Retina (tissue), 1 donor: Measurements from ENCODE around the gene ZNF205.

ENCODE experiments used
- DNase-seq: peaks from one replicate; pipeline ENCODE4 v3.0.0-alpha.2; 2016

ZNF205 gene

DNA sequence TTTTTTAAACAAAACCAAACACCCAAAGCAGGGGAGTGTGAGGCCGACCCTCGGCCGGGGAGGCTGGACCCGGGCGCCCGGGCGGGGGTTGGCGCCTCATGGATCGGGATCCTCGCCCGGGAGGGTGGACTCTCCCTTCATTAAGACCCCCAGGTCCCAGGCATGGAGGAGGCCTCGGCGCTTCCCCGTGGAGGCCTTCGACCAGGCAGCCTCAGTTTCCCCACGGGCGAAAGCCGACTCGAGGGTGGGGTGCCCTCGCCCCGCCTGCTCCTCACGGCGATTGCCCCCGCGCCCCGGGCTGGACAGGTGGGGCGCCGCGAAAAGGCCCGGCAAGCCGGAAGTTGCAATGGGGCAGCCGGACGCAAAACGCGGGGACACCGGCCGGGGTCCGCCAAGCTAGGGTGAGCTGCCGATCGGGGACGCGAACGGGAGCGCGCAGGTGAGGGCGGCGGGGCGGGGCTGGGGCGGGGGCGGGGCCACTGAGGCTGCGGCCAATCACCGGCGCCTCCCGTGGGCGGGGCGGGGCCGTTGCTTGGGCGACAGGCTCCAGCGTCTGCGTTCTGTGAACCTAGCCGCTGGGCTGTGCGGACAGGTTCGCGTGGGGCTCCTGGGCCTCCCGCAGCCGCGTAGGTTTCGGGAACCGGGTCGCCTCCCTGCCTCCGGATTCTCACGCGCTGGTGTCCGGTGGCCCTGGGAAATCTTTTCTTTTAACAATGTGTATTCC is 6.0 kb upstream of the ZNF205 start:
- peak; percentile 94 for DNase-seq

DNA sequence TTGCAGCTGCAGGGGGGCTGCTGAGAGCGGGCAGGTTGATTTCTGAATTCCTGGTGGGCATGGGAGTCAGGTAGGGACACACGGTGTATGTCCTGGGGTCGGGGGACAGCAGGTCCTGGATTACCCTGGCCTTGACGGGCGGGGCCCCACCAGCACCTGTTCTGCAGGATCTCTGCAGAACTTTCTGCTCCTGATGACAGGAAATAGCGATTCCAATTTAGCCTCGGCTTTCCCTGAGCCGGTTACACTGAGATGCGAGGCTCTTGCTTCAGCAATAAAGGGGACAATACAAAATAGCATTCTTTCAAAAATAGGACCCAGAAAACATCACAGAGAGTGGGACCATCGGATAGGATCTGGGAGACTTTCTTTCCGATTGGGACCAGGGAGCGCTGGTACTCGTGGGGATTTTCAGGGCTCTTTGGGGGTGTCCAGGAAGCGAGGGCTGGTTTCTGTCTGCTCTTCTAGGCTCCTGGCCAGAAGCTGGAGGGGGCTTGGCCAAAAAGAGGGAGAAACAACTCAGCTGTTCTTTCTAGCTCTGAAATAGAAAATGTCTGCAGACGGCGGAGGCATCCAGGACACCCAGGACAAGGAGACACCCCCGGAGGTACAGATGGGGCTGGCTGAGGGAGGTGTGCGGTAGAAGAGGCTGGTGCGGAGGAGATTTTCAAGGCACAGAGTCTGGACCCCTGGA is 642 bp downstream of the ZNF205 start:
- no peak for DNase-seq

DNA sequence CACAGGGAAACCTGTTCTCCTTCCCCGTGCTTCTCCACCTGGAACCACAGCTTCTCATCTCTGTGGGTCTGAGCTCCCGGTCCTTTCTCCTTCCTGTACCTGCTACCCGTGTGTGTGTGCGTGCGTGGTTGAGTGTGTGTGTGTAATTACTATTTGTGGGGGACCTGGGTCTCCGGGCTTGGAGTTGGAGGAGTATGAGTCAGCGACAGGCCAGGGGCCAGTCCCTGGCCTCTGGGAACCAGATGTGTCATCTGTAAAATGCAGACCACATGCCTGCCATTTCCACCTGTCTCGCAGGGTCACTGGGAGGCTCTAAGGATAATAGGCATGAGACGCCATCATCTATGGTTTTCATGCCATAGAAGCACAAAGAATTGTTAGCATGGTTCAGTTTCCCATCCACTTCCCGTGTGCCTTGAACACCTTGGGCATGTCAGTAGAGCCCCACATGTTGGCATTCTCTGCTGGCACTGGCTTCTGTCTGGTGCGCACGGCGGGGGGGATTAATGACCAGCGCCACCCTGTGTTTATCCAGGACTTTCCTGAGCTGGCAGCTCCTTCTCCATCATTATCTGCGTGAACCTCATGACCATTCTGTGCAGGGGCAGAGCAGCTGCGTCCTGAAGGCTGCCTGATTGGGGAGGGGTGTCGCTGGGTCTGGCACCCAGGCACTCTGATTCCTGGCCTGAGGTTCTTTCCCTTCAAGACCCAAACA is 1.5 kb downstream of the ZNF205 start:
- no peak for DNase-seq

DNA sequence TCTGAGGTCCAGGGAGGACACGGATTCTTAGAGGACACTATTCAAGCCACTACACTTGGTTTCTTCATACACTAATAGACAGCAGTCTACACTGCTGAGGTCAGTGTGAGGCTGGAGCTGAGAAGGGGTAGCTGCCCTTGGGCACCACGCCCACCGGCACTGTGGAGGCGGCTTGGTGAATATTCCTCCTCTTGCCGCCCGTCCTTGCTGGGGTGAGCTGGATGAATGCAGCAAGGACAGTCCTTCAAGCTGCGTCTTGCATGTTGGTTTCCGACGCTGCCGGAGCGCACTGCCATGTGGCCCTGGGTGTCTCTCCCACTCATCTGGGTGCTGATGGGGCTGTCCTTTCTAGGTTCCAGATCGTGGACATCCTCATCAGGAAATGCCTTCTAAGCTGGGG is 2.6 kb downstream of the ZNF205 start:
- DNase-seq: no peak

DNA sequence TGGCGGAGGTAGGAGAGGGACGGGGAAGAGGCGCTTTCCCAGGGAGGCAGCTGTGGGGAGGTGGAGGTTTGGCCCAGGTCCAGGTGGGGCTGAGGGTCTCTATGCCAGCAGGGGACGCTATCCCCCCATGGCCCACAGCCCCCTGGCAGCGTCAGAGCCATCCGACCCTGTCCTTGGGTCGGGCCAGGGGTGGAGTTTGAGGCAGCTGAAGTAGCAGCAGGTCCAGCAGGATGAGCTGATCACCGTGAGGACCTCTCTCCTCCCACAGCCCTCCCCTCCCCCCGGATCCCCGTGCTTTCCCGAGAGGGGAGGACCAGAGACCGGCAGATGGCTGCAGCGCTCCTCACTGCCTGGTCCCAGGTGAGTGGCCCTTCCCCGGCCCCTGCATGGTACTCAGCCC is 3.2 kb downstream of the ZNF205 start:
- DNase-seq: no peak

DNA sequence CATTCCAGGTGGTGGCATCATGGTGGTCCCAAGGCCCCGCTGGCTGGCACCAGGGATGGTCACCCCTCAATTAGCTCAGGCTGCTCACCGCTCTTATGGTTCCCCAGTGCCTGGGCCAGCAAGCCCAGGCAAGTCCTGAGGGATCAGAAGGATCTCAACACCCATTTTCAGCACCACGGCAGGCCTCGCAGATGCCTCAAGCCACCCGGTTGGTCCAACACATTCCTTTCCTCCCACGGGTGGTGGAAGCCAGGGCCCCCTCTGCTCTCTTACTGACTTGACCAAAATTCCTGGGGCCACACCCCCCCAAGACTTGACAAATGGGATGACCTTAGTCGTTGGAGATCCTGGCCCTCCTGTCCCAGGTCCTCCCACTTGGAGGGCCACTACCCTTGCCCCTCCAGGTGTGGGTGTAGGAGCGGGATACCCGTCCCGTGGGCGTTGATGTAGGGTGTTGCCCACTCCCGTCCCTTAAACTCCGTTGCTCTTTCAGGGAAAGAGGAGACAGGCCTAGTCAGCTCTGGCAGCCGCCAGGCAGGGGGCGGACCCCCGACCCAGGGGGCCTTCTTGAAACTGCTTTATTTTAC is 5.9 kb downstream of the ZNF205 start:
- DNase-seq: no peak

DNA sequence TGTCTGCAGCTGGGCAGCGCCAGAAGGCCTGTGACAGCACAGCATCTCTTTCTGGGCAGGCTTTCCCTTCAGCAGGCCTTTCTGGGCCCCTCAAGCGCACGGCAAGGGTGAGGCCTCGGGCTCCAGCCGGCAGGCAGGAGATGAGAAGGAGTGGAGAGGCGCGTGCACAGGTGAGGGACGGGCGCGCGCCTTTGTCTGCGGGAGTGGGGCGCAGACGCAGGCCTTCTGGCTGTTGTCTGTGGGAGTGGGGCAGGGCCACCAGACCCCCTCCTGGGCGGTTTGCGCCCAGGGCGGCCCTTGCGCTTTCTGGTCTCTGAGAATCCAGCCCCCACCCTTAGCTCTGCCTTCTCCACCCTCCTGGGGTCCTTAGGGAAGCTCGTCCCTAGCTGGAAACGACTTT is 6.5 kb downstream of the ZNF205 start:
- no peak for DNase-seq

DNA sequence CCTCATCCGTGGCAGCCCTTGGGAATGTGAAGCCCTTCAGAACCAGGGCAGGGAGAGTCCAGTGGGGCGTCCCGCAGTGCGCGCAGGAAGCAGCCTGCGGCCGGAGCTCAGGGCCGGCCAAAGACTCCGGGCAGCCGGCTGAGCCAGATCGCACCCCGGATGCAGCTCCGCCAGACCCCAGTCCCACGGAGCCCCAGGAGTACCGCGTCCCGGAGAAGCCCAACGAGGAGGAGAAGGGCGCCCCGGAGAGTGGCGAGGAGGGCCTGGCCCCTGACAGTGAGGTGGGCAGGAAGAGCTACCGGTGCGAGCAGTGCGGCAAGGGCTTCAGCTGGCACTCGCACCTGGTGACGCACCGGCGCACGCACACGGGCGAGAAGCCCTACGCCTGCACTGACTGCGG is 6.9 kb downstream of the ZNF205 start:
- DNase-seq: no peak

DNA sequence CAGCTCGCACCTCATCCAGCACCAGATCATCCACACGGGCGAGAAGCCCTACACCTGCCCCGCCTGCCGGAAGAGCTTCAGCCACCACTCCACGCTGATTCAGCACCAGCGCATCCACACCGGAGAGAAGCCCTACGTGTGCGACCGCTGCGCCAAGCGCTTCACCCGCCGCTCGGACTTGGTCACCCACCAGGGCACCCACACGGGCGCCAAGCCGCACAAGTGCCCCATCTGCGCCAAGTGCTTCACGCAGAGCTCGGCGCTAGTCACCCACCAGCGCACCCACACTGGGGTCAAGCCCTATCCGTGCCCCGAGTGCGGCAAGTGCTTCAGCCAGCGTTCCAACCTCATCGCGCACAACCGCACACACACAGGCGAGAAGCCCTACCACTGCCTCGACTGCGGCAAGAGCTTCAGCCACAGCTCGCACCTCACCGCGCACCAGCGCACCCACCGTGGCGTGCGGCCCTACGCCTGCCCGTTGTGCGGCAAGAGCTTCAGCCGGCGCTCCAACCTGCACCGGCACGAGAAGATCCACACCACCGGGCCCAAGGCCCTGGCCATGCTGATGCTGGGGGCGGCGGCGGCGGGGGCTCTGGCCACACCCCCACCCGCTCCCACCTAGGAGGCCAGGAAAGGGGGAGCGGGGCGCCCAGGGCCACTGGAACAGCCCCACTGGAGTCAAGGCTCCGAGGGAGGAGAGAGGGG is 7.5 kb downstream of the ZNF205 start:
- DNase-seq: no peak

DNA sequence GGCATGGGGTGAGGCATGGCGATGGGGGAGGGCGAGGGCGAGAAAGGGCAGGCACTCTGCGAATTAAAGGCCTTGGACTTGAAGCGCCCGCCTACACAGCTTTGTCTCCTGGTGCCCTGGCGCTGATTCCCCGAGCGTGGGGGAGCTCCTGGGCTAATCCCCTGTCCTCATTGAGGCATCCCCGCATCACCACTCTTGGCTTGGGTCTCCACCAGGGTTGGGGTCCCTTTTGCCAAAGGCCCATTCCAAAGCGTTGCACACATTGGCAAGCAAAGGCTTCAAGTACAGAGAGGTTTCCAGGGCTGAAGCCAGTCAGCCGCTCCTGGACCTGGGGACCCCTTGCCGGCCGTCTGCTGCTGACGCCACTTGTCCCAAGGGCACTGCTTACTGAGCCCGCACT is 8.0 kb downstream of the ZNF205 start:
- DNase-seq: no peak

DNA sequence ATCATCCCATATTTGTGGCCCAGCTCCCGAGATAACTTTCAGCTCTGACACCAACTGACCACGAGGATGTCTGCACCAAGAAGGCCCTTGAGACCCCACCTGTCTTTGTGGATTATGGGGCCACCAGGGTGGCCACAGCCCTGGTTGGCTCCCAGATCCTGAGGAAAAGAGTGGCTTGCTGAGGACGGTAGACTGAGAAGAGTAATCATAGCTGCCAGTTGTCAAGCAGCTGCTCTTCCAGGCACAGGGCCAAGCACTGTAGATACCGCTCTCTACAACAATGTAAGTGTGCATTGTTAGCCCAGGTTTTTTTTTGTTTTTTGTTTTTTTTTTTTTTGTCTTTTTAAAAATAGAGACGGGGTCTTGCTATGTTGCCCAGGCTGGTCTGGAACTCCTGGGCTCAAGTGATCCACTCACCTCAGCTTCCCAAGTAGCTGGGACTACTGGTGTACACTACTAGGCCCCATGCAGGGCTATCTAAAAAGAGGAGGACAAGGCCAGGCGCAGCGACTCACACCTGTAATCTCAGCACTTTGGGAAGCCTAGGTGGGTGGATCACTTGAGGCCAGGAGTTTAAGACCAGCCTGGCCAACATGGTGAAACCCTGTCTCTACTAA is 9.6 kb downstream of the ZNF205 start:
- DNase-seq: no peak

DNA sequence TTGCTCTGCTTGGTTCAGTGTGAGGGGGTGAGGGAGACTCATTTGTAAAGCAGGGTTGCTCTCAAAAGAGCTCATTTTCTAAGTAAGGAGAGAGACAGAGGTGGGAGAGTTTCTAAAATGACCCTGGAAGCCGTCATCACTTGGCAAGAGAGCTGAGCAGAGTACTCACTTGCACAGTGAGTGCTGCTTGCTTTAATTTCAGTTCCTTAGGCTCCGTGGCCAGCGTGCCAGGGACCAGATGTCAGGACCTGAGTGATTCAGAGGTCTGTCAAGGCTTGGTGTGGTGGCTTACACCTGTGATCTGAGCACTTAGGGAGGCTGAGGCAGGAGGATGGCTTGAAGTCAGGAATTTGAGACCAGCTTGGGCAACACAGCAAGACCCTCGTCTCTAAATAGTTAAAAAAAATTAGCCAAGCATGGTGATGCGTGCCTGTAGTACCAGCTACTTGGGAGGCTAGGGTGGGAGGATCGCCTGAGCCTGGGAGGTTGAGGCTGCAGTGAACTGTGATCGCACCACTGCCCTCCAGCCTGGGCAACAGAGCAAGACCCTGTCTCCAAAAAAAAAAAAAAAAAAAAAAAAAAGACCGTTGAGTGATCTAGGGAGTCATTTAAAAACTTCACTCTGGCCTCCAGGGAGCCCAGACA is 10.7 kb downstream of the ZNF205 start:
- DNase-seq: no peak

DNA sequence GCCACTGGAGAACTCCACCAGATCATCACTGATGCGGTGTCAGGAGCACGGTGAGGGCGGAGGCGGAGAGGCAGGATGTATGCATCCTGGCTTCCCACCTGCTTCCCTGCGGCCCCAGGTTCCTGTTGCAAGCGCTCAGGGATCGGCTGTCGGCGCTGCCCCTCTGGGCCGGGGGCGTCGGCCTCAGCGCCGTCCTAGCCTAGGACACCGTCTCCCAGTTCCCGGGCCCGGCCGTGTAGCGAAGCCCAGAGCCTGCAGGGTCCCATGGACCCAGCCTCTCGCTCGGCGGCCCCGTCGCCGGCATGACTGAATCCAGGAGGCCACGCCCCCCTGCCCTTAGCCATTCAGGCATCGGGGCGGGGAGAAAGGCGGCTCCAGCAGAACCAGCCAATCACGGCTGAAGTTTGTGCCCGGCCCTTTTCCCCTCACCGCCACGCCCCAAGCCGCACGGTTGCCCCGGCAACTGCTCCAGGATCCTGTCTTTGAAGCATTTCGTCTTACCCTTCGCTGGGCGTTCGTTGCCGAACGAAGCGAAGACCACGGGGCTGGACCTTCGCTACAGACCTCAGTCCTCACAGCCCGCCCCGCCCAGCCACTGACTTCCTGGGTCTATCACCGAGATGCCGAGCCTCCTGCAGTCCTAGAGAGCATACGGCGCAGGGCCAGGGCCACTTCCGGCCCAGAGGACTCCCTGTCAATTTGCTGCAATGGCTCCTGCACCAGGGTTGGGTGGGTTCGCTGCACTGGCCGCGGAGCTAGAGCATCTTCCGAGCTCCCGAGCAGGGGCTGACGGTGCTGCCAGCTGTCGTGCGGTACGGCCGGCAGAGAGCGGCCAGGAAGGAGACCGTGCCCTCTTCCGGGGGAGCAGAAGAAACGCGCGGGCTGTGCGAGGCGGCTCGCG is 11.8 kb downstream of the ZNF205 start:
- peak; percentile 99 for DNase-seq

DNA sequence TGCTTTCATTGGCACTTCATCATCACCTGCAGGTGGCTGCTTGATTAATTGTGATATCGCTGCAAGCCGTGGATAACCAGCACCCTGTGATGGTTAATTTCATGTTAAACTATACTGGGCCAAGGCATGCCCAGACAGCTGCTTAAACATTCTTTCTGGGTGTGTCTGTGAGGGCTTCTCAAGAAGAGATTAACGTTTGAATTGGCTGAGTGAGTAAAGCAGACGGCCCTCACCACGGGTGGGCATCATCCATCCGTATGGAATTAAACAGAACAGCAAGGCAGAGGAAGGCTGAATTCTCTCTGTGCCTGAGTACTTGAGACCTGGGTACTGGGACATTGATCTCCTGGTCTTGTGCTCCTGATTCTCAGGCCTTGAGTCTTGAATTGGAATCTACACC is 15.4 kb downstream of the ZNF205 start:
- no peak for DNase-seq

DNA sequence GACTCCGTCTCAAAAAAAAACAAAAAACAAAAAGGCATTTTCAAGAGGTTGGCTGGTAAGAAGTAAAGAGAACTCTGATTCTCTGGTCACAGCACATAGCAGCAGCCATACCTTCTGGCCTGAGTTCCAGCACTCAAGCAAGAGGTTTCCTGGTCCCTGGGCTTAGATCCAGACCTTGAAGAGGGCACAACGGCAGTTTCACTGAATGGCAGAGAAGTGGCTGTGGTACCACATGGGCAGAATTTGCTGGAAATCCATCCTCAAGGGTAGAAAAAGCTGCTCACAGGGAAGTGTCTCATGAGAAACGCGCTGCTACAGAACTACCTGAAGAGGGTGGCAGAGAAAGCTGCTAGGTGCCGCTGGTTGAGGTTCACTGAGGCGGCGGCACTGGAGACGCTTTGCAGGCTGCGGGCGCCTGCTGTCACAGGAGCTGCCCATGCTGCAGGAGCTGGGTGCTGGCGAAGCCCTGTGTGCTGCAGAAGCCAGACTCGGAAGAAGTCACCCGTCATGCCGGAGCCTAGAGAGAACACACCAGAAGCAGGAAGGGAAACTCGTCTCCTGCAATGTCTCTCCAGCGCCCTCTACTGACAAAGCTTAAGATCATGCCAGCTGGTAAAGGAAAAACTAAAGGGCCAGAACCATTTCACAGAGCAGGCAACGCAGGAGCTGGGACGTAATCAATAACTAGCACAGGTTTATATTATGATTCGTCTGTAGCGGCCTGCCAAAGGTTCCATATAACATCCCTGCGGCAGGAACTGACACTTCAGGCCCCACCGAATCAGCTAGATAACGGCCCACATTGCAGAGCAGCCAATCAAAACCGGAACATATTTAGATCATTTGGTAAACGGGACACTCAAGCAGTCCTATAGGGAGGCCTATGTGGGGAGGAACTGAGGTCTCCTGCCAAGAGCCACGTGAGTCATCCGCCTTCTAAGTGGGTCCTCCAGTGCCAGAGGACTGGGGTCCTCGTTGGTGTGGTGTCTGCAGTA is 17.0 kb downstream of the ZNF205 start:
- peak; percentile 74 for DNase-seq

DNA sequence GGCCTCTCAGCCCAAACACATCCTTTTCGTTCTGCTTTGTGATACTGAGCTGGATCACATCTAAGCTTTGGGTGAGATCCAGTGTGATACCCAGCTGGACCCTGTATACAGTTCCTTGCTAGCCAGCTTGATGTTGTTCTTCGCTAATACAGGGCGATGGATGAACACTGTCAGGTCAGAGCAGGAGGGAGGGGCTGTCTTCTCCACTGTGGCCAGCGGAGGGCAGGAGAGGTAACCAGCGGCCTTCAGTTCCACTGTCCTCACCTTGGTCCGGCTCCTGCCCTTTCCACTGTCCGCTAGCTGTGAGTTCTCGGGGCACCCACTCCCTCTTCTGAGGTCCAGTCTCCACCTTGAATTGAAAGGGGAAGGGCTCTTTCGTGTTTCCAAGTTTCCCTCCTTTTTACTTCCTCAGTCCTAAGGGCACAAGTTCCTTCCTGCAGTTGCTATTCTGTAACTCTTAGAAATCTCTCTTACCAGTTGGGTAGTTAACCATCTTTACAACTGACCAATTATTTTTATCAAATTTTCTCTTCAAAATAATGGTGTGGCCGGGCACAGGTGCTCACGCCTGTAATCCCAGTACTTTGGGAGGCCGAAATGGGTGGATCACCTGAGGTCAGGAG is 19.5 kb downstream of the ZNF205 start:
- peak; percentile 60 for DNase-seq

DNA sequence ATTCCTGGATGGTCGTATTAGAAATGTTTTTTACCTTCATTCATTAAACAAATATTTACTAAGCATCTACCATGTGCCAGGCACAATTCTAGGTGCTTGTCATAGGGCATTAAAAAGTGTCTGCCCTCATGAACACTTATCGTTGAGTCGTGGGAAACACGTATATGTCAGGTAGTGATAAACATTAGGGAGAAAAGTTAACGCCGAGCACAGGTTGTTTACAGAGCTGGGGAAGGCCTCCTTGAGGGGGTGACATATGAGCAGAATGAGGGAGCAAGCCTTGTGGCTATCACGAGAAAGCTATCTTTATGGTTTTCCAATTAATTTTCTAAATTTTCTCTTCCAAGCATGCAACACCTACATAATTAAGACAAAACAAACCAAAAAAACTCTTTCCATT is 21.5 kb downstream of the ZNF205 start:
- DNase-seq: no peak

DNA sequence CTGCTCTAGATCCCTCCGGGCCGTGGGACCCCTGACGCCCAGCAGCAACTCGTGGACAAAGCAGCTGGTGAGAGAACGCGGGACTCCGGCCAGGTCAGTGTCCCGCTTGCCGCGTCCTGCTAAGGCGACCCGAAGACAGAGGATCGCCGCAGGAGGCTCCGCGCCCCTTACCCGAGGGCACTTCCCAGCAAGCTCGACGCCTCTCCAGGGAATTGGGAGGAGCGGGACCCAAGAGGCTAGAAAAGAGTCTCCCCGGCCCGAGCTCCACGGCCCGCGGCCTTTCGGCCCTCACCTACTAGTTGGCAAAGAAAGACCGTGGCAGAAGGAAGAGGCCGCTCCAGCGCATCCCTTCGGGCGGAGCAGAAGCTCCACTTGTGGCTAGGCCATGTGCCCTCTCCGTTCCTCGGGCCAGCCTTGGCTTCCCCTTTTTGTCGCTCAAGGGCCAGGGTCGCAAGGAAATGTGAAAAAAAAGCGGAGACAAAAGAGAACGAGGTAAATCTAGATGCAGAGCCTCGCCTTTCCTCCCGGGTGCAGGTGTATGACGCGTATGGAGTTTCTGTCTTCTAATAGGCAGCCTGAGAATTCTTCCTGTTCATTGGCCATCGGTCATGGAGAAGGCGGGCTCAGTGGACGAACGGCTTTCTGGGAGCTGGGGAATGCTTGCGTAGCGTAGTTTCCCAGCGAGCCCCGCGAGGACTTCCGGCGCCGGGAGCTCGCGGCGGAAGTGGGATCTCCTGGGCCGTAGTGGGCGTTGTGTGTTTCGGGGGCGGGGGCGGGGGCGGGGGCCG is 22.1 kb downstream of the ZNF205 start, which contains the start of gene ZNF213:
Gene ZNF213 (plus strand): TSS at position 692 of the 788 bp plus-strand sequence. CDS start 2,252 bp downstream, outside the sequence.
- peak; percentile 96 for DNase-seq
